Forelimb muscle (tissue), 1 donor: ENCODE data around the gene RABGAP1L. TPM values are rescaled to one million over a fixed set of nuclear protein-coding genes. Genes with fewer than 3 reads are reported as not detected.
A peak's percentile ranks its signal among the peaks of the same experiment; 100 is the strongest.
"Not testable (repeated sequence)": the region's sequence is repeated elsewhere in the genome, so short reads cannot be mapped to it uniquely, and the experiment has no call there.

Experiments used
- DNase-seq: peaks from one replicate; pipeline ENCODE4 v3.0.0-alpha.2; 2013; ENCODE audit warnings: low read depth
- polyA plus RNA-seq: library from polyadenylated mRNA; unstranded; fragments of 120-200 nt; gene quantifications from one replicate; pipeline ENCODE4 v1.2.1, GENCODE V29; 2013; ENCODE audit not compliant: insufficient read length

The RABGAP1L gene
- polyA plus RNA-seq, 1 donor, result 10.3 TPM

DNA sequence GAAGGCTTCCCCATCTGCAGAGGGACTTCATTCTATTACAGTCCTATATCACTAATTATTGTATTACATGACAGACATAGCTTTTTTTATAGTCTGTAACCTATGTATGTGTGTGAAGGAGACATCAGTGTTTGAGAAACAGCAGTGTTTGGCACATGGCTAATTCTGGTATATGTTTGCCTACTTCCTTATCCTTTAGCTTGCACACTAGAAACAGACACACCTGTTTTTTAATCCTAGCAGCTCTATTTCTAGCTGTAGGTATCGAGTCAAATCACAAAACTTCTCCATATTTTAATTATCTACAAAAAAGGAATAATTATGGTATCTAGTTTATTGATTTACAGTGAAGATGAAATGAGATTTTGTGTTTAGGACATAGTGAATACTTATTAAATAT, 711.0 kb downstream of the RABGAP1L start:
- DNase-seq, result no peak

DNA sequence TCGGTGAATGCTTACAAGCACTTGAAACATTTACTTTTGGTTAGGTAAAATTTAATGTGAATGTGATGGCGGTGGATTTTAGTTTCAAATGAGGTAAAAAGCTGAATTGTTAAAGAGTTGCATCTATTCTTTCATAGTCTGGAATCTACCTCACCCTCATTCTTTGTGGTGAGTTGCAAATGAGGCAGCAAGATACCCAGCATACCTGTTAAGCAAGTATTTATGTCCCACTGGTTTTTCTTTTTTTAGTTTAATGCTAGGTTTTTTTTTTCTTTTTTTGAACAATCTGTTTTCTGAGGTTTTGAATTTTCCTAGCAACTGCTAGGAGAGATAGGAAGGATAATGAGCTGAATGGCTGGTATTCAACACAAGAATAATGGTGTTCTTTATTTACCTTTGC, 712.6 kb downstream of the RABGAP1L start:
- no peak for DNase-seq

DNA sequence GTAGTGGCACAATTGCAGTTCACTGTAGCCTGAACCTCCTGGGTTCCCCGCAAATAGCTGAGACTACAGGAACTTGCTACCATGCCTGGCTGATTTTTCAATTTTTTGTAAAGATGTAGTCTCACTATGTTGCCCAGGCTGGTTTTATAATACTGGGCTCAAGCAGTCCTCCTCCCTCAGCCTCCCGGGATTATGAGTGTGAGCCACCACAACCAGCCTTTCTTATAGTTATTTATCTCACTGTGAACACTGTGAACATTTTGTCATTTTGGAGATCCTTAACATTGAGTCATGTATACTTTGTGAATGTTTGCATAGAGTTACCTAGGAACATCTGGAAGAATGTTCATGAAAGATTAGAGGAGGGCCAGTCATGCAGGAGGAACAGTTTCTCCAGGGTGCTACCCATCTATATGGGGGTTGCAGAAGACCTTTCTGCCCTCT, 713.3 kb downstream of the RABGAP1L start:
- no peak for DNase-seq

DNA sequence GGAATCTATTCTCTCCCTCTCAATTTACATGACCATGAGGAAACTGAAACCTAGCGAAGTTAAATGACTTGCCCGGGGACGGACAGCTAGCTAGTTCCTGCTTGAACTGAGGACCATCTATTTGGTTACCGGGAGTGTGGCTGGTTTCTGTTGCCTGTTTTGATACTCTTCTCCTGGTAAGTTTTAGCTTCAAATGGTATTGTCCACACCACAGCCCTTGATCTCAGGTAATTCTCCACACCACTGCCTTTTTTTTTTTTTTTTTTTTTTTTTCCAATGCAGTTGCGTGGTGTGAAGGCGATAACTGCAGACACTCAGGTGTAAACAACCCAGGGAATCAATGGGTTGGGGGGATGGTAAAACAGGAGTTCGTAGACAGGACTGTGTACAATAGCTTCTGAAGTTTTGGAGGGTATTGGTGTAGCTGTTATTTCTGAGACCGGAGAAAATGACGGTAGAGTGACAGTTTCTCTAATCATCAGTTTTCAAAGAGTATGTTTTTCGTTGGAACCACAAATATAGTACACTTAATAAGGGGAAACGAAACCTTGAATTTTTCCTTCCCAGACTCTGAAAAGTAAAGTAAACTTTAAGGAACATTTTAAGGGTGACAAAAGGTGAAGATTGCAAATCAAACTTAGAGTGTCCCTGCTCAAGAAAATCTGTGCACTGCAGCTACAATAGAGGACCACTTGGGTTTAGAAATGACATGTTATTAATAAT, 715.2 kb downstream of the RABGAP1L start:
- DNase-seq, result no peak

DNA sequence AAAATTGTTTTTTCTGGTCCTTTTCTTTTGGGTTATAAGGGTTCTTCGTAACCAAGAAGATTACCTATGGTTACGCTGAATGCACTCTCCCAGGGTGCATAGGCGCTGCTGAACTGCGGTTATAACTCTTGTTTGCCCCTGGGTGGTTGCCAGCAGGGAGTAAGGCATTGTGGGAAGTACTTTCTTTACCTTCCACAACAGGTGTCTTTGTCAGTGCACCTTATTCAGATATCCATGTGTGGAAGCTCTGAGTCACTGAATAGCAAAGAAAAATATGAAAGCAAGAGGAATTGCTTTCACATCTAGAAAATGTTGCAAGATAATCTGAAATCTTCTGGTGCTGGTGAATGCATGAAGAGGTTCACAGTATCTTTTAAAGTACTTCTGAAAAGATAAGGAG, 716.0 kb downstream of the RABGAP1L start:
- no peak for DNase-seq

DNA sequence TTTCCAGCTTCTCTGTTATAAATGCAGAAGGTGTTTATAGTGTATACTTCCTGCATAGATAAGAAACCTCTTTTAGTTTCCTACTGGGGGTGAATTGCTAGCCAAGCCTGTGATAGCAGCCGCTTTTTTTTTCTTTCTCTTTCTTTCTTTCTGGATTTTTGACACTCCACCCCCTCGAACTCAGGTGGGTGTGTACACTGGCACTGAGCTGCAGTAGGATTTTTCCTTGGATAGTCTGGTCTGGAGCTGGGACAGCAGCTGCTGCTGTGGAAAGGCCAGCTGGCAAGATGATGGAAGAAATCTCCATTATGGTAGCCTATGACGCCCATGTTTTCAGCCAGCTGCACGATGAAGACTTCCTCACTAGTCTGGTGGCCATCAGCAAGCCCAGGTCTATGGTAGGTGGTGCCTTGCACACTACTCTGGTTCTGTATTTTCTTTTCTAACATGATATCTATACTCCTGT, 717.9 kb downstream of the RABGAP1L start:
- DNase-seq, result no peak

DNA sequence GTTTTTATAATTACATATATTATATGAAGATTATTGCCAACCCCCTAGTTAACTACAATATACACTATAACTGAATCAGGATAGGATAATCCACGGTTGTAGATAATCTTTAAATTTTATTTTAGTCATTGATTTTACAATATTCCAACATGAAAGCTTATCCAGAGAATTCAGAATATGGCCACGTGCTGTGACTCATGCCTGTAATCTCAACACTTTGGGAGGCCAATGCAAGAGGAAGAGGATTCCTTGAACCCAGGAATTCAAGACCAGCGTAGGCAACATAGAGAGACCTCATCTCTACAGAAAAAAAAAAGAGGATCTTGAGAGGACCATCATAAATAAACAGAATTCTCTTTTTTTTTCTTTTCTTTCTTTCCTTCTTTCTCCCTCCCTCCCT, 720.9 kb downstream of the RABGAP1L start:
- no peak for DNase-seq

DNA sequence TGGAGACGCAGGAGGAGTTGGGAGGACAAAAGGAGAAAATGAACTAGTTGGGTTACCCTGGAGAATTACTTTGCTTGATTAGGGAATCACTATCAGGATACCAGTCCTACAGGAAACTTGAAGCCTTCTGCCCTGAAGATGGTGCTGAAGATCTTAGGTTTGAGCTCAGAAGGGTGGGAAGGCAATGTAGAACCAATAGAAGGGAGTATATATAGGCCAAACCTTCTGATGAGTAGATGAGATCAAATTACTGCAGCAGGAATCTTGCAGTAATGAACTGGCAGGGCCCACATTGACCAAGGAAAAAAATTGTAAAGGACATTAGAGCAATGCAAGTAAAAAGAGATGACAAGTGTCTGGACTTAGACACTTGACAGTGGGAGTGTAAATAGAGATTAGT, 724.1 kb downstream of the RABGAP1L start:
- no peak for DNase-seq

DNA sequence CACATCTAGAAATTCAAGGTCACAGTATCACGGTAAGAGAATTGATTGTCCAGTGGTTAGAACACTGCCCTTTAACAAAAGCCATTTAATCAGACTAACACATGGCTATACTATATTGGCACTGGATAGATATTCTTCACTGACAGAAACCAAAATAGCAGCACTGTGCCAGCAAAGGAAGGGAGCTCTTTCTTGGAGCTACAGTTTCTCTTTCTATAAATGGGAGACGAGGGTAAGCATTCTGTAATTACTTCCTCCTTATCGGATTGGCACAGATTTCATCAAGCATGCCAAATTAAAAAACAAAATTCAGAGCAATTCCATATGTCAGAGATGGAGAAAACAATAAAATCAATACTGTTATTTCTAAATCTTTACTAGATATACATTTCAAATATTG, 724.7 kb downstream of the RABGAP1L start:
- no peak for DNase-seq

DNA sequence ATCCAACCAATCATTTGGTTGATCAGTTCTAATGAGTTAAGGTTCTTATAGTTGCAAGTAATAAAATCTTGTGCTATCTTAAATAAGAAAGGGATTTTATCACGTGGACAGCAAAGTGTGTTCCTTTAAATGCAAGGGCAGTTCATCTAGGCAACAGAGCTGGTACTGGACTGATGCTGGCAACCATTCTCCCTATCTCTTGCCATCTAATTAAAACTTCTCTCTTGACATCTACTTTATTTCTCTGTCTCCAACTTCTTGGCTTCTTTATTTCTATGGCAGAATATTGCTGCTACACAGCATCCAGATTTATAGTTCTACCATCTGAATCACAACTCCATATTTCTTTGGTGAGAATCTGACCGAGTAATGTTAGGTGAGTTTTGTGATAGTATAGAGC, 725.2 kb downstream of the RABGAP1L start:
- no peak for DNase-seq

DNA sequence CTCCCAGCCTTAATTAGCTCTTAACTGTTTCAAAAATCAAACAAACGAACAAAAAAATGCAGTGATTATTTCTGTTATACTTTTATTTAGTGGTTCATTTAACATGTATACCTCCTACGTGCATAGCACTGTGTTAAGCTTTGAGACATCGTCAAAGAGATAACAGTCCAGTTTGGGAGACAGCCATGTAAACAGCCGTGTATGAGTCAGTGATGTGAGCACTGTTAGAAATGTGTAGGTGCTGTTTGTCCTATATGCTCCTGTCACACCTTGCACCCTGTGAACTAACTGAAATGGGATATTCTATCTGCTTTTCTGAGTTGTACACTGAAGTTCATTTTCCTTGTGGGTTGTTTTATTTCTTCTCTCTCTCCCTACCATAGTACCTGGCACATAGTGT, 730.7 kb downstream of the RABGAP1L start:
- no peak for DNase-seq

DNA sequence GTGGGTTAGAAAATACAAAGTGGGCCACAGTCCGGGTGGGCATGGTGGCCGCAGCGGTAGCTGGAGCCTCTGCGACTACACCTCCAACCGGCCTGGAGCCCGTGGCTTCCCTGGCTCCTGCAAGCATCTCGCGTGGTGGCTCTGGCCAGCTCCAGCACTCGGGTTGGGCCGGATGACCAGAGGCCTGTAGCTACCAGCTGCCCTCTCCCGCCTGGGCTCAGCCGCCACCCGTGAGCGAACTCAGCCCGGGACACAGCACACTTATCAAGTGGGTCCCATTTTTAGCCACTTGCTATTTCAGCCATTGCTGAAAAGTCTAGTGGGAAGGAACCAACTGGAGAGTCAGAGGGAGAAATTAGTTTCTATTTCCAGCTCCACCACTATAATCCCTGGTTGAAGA, 732.7 kb downstream of the RABGAP1L start:
- DNase-seq, result no peak

DNA sequence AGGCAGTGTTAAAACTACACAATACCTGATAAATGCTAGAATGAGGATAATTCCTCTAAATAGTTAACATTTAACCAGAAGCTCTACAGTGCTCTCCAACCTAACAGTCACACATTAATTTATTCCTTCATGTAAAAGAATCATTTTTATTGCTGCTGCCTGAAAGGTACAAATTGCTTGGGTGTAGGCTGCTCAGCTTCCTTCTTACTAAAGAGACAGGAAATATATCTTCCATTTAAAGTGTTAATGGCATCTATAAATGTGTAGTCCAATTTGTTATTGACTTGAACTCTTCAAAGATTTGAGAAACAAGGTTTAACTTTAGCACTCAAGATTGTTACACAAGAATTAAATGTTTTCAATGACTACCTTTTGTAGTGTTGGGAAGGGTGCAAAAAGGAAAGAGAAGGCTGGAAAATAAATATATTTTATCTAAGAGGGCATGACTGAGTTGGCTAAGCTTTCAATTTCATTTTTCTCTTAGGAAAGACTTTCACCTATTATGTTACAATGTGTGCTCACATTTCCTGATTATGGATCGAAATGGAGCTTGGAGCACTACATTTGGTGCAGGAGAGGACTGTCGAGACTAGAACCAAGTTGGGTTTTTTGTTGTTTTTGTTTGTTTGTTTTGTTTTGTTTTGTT, 734.9 kb downstream of the RABGAP1L start:
- DNase-seq, result no peak

DNA sequence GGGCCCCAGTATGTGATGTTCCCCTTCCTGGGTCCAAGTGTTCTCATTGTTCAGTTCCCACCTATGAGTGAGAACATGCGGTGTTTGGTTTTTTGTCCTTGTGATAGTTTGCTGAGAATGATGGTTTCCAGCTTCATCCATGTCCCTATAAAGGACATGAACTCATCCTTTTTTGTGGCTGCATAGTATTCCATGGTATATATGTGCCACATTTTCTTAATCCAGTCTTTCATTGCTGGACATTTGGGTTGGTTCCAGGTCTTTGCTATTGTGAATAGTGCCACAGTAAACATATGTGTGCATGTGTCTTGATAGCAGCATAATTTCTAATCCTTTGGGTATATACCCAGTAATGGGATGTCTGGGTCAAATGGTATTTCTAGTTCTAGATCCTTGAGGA, 736.3 kb downstream of the RABGAP1L start:
- DNase-seq, result not testable (repeated sequence)

DNA sequence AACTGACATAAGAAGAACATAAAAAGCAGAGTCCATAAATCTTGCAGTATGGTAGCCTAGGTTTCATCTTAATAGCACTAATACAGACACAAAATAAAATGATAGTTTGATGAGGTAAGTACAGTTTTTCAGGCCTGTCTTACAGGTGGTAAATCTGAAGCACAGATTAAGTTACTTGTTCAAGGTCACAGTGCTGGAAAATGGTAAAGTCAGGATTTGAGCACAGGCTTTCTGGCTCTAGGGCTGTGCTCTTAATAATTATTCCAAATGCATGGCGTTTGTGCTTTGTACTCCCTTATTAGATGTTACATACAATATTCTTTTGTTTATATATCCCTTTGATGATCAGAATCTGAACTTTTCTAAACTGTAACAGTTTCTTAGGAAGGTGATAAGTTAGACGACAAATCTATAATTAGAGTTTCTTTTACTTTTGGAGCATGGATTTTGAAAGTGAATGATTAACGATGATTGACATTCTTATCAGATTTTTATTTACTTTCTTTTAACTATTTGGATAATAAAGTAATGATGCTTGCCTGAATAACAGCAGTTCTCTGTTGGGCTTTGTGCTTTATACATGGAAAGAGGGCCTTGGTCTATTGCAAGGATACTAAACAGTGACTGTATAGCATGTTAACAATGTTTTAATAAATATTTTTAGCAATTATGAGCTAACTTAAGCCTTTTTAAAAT, 738.9 kb downstream of the RABGAP1L start:
- DNase-seq, result no peak

DNA sequence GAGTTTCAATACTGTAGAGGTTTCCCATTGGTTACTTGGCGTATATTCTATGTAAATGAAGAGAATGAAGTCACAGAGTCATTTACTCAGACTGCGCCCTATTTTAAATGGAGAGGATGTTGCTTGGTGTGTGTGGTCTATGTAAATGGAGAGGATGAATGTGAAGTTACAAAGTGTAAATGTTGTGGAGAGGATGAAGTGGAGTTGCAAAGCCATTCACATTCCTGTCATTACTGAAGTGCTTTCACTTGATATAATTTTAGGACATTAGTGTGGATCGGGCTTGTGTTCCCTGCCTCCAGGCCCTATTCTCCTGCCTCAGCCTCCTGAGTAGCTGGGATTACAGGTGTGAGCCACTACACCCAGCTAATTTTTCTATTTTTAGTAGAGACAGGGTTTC, 741.0 kb downstream of the RABGAP1L start:
- DNase-seq, result no peak

DNA sequence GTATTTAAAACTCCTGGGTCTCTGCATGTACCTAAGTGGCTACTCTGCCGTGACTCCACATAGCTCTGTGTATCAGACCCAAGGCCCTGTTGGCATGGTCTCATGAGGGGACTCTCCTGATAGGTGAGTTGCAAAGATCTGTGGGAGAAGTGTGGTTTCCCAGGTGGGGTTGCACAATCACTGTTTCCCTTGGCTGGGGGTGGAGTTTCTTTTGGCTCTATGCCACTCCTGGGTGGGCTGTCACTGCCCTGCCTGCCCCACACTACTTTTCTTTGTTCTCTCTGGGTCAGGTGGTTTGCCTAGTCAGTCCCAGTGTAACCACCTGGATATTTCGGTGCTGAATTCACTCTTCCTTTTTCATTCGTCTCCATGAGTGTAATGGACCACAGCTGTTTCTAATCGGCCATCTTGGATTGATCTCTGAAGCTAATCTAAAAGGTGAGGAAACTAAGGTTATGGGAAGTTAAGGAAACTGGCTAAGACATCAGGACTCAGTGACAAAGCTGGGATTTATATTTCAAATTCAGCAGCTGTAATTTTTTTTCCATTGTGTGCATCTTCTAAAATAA, 743.3 kb downstream of the RABGAP1L start:
- DNase-seq, result no peak

DNA sequence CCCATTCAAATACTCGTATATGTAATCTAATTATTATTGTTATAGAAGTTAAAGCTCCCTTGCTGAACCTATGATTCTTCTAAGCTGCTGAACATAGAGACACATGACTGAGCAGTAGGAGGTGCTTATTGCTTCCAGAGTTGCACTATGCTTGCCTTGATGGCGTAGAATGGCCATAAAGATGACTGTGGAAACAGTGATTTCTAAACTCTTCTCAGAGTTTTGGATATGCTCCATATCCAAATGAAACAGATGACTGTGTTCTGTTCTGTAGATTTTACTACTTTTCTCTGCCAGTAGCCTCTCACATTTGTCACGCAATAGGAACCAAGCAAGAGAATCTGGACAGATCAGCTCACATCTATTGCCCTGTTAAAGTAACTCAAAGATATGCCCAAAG, 752.3 kb downstream of the RABGAP1L start:
- no peak for DNase-seq

DNA sequence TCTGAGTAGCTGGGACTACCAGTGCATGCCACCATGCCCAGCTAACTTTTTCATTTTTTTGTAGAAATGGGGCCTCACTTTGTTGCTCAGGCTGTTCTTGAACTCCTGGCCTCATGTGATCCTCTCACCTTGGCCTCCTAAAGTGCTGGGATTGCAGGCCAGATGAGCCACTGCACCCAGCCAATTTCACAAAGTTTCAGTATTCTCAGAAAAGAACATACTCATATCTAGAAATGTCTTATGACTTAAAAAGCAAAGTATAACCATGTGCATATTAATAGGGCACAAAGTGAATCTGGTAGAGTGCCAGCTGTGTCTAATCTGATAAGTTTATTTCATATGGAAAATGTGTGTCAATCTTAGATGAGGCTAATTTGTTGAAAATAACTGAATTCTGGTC, 752.9 kb downstream of the RABGAP1L start:
- no peak for DNase-seq

DNA sequence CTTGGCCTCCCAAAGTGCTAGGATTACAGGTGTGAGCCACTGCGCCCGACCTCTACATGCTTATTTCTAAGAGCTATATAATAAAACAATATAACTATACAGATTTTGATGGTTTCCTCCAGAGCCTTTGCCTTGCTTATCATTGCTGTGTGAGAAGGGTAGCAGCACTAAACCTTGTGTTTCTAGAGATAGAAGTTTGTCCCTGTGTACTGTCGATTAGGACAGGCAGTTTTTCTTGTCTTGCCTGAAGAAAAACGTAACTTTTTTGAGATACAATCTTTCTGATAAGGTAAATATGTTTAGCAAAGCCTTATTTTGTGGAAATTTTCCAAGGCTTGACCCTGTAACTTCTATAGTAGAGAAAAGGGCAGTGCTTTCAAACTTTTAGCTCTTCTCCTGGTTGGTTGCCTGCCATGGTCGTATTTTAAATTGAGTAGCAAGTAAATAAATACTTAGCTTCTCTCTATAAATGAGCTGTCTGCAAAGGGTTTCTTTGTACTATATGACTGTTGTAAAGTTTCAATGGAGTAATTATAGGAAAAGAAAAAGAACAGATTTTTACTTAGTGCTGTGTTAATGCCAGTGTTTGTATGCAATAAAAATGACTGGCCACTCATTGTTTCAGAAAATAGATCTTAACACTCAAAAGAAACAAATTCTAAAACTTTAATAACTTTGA, 754.0 kb downstream of the RABGAP1L start:
- DNase-seq, result no peak

DNA sequence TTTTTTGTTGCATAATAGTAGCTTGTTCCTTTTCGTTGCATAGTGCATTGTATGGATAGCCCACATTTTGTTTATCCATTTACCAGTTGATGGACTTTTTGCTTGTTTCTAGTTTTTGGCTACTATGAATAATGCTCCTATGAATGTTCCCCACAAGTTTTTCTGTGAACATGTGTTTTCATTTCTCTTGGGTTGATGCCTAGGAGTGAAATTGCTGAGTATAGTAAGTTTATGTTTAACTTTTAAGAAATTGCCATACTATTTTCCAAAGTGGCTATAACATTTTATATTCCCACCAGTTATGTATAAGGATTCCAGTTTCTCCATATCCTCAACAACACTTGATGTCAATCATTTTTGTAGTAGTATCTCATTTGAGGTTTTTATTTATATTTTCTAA, 755.7 kb downstream of the RABGAP1L start:
- DNase-seq, result peak; percentile 8

DNA sequence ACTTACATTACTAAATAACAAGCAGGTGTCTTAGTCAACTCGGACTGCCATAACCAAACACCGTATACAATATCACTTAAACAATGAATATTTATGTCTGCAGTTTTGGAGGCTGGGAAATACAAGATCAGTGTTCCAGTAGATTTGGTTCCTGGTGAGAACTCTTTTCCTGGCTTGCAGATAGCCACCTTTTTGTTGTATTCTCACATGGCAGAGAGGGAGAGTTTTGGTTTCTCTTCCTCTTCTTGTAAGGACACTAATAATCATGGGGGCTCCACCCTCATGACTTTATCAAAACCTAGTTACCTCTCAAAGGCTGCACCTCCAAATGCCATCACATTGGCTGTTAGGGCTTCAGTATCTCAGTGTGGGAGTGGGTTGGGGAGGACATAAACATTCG, 757.5 kb downstream of the RABGAP1L start:
- DNase-seq, result no peak
